ENCODE results near the gene CIZ1.
"Not testable (repeated sequence)": the region's sequence is repeated elsewhere in the genome, so short reads cannot be mapped to it uniquely, and the experiment has no call there.

Gene CIZ1

DNA sequence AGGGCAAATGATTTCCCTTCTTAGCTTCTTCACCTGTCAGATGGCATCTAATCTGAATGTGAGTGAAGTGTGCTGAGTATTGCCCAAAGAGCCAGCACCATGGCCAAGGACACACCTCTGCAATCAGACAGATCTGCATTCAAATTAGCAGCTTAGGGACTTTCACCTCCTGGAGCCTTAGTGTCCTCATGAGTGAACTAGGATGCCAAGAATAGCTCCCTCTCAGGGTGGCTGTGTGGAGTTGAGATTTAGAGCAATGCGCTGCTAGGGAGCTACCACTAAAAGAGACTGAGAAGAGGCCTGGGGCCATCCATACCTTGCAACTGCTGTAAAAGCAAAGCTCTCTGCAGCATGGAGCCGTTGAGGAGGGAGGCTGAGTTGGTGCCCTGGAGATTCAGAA, 1.4 kb downstream of the CIZ1 start:
- no peak for DNase-seq (ENCODE audit: low read depth in 2 of 2)

DNA sequence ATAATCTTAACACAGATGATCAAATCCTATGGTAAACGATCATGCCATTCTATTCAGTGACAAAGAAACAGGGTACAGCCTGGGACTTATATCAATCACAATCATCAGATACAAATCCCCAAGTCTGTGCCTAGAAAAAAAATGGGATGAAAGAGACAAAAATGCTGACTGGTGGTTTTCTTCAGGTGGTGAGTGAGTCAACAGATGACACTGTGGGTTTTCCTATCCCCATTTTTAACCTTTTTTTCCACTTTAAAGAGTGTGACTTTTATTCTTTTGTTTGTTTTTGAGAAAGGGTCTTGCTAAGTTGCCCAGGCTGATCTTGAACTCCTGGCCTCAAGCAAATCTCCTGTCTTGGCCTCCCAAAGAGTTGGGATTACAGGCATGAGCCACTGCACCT, 3.2 kb downstream of the CIZ1 start:
- no peak for DNase-seq (ENCODE audit: low read depth in 2 of 2)

DNA sequence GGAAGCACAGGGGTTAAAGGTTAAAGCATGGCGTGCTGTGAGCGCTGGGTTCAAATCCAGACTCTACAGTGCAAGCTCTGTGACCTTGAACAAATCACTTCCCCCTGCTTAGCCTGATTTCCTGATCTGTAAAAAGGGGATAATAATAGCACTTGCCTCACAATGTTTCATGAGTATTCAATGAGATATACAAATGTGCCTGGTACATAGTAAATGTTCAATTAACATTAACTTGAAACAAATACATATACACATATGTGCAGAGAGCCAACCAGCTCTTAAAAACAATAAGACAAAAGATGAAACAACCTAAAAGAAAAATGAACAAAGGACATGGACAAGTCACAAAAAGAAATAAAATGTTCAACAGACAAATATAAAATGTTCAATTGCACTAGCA, 4.0 kb downstream of the CIZ1 start:
- no peak for DNase-seq (ENCODE audit: low read depth in 2 of 2)

DNA sequence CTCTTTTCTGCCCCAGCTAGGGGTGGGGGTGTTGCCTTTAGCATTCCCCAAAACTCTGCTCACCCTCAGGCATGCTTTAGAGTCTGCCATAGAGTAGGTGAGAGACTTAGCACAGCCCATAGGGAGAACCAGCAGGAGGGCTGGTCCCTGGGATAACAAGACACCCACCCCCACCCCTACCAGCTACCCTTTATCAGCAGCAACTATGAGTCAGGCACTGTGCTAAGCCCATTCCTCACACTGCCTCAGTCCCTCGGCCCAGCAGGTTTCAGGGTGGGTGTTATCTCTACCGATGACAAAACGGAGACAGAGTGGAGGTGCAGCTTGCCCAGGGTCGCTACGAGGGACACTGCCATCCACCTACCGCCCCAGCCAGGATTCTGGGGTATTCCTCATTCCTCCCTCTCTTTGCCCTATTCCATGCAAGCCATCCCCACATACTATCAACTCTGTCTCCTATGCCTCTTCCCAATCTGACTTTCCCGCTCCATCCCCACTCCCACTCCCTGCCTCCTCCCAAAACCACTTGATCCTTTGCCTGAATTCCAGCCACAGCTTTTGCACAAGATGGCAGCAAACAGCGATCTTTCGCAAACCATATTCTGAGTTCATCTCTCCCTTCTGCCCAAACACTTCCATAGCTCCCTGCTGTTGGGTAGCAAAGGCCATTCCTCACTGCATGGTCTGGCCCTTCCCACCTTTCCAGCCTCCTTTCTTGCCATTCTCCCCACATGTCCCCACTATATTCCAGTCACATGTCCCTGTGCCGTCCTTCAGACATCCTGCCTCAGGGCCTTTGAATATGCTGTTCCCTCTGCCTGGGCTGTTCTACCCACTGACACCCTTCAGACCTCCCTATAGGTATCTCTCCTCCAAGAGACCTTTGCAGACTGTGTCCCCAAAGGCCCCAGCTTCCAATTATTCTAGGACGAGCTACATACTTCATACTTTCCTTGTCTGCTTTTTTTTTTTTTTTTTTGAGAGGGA, 5.1 kb downstream of the CIZ1 start:
- DNase-seq (ENCODE audit: low read depth in 2 of 2): no peak

DNA sequence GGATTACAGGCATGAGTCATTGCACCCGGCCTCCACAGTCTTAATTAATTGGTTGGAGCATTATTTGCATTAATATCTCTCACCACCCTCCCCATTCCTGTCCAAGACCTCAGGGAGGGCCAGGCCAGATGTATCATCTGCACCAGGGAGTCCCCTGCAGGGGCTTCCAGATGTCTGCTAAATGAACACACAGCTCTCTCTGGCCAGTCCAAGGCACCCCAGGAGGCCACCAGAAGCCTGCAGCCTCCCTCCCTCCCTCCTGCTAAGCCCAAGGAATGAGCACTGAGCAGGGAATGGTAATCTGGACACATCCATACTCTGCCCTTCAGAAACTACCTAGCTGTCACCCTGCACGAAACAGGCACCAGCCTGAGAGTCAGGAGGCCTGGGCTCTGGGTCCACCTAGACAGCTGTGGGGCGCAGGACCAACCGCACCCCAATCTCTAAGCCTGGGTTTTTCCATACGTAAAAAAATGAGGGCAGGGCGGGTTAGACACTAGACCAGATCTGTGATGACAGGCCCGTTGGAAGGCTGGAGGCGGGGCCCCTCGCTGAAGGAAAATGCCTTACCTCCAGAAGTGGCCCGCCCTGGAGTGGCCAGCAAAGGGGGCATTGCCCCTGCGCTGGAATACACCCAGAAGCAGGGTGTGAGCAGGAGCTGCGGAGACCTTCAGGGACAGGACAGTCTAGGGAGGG, 8.3 kb downstream of the CIZ1 start:
- no peak for DNase-seq (ENCODE audit: low read depth in 2 of 2)

DNA sequence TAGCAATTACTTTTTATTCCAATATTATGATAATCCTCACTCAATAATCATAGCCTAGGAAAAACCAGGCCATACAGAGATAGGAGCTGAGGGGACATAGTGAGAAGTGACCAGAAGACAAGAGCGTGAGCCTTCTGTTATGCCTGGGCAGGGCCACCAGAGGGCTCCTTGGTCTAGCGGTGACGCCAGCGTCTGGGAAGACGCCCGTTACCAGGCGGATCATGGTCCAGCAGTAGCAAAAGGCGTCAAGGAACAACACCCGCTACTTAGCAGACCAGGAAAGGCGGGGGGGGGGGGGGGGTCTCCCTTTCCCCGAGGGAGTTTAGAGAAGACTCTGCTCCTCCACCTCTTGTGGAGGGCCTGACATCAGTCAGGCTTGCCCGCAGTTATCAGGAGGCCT, 9.9 kb downstream of the CIZ1 start:
- DNase-seq (ENCODE audit: low read depth in 2 of 2): not testable (repeated sequence)

DNA sequence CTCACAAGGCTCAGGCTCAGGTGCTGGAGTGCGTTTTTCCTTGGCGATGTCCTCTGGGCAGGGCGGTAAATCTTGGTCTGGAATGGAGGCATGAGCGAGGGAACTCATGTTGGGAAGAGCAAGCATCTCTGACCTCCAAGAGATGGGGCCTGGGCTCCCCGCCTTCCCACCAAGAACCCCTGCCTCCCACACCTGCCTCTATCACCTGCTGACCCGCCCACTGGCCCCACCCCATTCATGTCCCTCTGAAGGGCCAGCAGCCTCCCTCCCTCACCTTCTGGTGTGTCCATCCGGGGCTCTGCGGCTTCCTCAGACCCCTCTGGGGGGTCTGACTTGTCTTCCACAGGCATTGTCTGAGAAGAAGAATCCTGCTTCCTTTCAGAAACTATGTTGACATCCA, 10.9 kb downstream of the CIZ1 start:
- no peak for DNase-seq (ENCODE audit: low read depth in 2 of 2)

DNA sequence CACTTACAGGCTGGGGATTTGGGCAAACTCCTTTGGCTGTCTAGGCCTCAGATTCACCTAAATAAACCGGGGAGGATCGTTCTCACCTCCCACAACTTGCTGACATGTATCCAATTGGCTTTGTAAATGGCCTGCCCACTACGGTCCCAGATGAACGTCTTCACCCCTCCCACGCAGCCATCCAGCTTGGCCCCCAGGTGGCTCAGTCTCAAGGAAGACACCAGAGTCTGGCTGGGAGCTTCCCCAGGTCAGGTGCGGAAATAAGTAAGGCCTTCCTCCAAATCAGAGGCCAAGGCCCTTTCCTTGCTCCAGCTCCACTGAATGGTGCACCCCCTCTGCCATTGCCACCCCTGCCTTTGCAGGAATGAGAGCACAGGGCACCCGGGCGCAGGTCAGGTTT, 11.4 kb downstream of the CIZ1 start:
- DNase-seq (ENCODE audit: low read depth in 2 of 2): no peak

DNA sequence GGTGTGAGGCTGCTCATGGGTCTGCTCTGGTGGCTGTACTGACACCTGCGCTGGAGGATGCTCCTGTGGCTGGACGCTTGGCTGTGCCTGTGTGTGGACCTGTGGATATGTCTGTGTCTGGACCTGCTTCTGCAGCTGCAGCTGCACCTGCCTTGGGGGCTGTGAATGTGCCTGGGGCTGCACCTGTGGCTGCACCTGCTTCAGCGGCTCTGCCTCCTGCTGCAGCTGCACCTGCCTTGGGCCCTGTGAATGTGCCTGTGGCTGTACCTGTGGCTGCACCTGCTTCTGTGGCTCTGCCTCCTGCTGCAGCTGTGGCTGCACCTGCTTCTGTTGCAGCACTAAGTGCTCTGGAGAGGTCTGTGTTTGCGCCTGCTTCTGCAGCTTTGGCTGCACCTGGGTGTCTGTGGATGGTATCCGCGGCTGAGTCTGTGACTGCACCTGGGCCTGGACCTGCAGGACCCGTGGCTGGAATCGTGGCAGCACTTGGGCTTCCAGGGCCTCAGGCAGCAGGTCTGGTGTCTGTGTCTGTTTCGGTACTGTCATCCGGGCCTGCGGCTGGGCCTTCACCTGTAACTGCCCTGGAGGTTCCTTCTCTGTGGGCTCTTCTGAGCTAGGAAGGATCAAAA, 12.5 kb downstream of the CIZ1 start:
- no peak for DNase-seq (ENCODE audit: low read depth in 2 of 2)

DNA sequence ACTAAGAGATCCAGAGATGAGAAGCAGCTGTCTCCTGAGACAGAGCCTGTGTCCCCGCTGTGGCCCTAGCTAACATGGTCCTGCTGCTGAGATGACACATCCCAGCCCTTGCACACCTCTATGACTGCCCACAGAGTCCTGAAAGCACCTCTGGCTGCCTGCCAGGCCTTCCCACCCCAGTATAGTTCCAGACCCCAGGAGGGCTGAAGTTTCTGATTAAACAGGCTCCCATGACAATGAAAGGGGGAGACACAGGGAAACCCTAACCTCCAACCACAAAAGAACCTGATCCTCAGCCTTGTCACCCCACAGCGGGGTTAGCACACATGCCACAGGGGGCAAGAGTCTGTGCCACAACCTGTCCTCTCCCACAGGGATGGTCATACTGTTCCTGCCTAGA, 15.6 kb downstream of the CIZ1 start:
- DNase-seq (ENCODE audit: low read depth in 2 of 2): no peak

DNA sequence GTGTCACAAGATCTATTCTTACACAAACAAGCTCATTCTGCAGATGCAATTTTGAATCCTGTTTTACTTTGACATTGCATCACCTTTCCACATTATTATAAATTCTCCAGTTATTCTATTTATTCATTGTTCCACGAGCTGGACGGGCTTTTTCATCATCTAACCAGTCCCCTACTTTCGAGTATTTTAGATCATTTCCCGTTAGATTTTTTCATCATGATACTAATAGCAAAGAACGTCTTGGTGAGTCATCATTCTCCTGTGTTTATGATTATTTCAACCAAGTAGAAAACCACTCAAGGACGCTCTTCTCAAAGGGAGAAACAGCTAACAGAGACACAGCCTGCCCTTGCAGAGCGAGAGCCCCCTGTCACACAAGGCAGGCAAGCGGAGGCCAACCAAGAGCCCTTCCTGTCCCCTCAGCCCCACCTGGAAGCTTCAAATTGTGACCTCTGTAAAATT, 16.2 kb downstream of the CIZ1 start:
- no peak for DNase-seq (ENCODE audit: low read depth in 2 of 2)

DNA sequence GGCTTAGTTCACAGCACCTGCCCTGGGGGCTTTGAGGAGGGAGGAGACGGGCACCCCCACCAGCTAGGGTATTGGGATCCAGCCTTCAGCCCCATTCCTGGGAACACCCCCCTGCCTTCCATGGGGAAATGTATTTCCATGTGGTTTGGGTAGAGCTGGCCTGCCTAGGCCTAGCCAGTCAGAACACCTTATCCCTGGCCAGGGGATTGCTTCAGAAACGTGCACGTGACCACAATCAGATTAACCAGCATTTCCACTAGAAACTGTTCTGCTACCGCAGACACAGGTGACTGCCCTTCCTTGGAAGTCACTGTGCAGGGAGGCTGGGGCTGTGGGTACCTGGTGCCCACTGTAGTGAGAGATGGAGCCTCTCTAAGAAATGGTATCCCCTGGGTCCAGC, 17.3 kb downstream of the CIZ1 start:
- no peak for DNase-seq (ENCODE audit: low read depth in 2 of 2)

DNA sequence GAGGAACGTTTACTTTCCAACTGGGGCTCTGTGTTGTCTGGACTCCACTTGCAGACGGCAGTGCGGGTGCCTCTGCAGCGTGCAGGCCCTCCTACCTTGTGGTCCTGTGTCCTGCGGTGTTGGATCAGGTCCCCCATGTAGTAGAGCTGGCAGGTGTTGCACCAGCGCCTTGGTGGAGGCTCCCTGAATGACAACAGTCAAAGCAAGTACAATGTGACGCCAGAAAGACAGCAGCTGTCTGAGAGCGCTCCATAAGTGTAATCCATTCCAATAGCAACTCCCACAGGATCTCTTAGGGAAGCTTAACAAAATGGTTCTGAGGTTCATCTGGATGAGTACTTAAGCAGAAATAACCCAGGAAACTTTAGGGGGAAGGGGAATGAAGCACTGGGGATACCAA, 21.4 kb downstream of the CIZ1 start:
- no peak for DNase-seq (ENCODE audit: low read depth in 2 of 2)

DNA sequence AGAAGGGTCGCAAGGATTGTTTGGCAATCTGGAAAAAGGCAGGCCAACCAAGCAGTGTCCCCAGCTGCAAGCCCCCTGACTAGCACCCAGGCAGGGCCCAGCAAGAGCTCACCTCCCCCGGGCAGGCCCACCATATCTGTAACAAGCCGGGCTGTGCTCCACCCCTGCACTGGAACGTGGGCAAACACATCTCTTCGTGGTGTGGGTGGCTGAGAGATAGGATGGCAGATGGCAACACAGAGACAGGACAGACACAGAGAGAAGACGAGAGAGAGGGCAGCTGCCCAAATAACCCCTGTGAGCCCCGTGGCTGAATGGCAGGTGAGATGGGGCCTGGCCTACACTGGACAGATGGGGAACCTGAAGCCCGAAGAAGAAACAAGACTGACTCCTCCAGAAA, 21.9 kb downstream of the CIZ1 start:
- no peak for DNase-seq (ENCODE audit: low read depth in 2 of 2)

DNA sequence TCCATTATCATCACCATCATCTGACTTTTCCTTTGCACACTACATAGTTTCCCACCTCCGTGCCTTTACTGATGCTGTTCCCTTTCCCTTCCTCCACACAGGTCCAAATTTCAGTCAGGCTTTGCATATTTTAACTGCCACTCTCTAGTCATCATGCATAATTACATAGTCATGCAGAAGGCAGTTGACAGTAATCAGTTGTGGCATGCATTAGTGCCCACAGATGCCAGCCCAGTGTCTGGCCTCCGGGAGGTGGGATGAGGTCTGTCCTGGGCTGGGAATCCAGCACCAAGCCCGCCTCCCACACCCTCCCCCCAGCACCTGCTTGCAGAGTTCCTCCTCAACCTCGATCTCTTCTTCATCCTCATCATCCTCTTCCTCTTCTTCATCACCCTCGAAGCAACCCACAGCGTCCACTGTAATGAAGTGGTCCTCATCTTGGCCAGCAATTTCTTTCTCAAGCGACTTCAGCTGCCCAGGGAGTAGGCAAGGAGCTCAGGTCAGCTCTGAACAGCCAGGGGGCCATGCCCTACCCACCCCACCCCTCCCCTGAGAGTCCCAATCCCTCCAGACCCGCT, 22.6 kb downstream of the CIZ1 start:
- no peak for DNase-seq (ENCODE audit: low read depth in 2 of 2)

DNA sequence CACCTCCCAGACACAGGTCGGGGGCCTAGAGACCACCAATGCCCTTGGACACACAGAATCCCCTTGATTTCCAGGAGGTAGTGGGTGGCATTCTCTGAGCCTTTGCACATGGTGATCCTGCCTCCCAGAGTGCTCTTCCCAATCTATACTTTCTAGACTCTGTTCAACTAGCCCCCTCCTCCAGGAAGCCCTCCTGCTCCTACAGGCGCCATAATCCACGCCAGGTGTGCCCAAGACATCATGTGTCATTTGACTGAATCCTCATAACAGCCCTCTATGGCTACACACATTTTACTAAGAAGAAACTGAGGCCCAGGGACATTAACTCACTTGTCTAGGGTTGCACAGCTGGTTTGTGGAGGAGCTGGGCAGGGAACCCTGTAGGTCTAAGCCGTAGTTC, 24.2 kb downstream of the CIZ1 start:
- DNase-seq (ENCODE audit: low read depth in 2 of 2): no peak

DNA sequence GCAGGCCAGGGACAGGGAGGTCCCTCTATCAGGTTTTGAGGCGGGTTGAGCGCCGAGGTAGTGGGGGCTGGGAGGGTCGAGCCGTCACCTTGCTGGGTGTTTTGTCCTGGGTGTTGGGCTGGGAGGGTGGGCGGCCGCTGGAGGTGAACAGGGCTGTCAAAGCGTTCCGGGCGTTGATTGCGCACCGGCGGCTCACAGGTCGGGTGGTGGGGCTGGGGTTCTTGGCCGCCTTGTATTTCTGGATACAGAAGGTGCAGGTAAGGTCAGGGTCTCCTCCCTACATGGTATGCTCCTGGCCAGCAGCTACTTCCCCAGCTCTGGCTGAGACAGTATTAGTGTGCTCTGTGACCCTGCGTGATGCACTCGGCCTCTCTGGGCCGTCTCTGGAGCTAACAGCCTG, 25.2 kb downstream of the CIZ1 start:
- no peak for DNase-seq (ENCODE audit: low read depth in 2 of 2)

DNA sequence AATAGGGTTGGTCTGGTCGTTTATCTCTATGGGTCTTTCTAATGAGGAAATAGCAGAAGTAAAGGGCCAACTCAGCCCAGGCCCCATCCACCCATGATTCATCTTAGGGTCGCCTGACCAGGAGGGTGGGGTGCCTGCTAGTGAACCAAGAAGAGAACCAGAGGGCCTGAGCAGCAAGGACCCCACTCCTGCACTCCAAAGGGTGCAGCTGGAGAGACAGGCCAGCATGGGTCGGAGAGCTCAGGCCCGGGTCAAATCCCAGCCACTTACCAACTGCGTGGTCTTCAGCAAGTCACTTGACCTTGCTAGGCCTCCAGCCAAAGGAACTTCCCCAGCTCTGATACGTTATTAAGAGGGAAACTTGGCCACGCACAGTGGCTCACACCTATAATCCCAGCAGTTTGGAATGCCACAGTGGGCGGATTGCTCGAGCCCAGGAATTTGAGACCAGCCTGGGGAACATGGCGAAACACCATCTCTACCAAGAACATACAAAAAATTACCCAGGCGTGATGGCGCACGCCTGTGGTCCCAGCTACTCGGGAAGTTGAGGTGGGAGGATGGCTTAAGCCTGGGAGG, 27.0 kb downstream of the CIZ1 start:
- DNase-seq (ENCODE audit: low read depth in 2 of 2): no peak

DNA sequence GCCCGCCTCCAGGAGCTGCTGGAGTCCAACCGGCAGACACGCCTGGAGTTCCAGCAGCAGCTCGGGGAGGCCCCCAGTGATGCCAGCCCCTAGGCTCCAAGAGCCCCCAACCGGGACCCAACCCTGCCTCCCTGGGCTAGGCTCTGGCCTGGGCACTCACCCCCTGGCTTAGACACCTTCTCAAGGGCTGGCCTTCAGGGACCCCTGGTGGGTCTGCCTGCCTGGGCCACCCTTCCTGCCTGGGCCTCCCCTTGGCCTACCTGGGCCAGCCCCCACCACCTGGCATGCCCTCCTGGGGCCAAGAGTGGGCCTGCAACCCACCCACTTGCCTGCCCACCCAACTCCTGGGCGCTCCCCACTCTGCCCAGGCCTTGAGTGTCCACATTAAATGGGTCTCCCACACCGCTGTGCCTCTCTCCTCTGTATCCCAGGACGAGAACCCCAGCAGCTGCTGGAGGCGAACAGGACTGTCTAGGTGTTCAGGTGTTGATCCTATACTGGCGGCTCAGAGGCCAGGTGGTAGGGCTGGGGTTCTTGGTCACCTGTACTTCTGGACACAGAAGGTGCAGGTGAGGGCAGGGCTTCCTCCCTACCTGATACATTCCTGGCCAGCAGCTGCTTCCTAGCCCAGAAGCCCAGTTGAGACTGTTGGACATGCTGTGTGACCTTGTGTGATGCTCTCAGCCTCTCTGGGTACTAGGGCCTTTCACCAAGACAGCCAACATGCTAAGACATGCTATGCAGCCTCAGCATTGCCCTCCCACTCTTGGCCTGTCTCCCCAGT, 27.7 kb downstream of the CIZ1 start:
- no peak for DNase-seq (ENCODE audit: low read depth in 2 of 2)

DNA sequence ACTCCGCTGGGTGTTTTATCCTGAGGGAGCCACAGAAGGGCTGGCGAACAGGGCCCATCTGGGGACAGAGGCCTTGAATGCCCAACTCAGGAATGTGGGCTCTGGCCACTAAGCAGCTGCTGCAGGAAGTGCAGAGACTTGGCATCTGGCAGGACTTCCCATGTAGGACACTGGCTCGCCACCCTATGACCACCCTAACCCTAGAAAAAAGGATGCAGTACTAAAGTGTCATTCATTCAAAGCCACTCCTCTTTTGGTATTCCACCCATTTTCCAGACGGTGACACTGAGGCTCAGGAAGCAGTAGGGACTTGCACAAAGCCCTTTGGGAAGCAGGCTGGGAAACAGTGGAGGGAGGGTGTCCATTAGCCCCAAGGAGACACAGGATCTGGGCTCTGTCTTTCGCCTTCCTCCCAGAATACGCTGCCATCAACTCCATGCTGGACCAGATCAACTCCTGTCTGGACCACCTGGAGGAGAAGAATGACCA, 28.3 kb downstream of the CIZ1 start:
- DNase-seq (ENCODE audit: low read depth in 2 of 2): no peak

Measured in stimulated activated CD8-positive, alpha-beta memory T cell treated with anti-CD3 and anti-CD28 coated beads, Interleukin-2, amount 100 ng/mL, for 1 hour (primary cell).